NCI-H446 treated with DMSO at 0.1 percent for 48 hours (cell line): ENCODE data around the gene PAQR6.
A peak's percentile ranks its signal among the peaks of the same experiment; 100 is the strongest.
"Not testable (repeated sequence)": the region's sequence is repeated elsewhere in the genome, so short reads cannot be mapped to it uniquely, and the experiment has no call there.

Experiments used
- DNase-seq: peaks from one replicate; lab custom pipeline; 2025; lab: John Stamatoyannopoulos, UW

PAQR6 gene

DNA sequence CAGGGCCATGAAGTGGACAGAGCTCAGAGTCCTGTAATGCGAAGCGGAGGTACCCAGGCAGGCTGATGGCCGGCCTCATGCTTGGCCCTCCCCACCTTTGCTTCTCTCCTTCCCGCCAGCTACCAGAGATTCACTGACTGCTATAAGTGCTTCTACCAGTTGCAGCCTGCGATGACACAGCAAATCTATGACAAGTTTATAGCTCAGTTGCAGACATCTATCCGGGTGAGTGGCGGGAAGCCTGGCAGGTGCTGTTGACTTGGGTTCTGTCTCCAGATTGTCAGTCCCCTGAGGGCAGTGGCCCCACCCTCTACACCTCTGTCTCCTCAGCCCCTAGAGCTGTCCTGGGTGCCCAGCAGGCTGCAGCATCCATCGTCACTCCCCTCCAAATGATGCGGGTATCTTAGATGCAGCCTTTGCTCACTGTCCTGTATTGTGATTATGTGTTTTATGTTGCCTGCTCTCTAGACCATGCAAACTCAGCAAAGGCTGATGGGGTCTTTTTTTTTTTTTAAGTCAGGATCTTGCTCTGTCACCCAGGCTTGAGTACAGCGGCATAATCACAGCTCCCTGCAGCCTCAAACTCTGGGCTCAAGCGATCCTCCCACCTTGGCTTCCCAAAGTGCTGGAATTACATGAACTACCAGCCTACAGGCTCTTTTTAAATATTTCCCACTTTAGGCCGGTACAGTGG is 15.5 kb downstream of the PAQR6 start:
- DNase-seq: no peak

DNA sequence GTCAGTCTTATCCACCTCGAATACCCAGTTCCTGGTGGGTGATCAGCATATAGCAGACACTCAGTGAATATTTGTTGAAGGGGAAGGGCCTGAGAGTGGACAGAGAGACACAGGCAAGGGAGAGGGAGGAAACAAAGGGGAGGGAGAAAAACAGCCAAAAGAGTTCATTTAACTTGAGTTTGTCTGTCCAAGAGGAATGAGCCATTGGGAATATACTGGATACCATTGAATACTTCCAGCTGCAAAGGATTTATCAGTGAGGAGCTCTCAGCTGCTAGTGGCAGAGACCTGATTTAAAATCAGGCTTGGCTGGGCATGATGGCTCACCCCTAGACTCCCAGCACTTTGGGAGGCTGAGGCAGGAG is 17.4 kb downstream of the PAQR6 start:
- DNase-seq: no peak

DNA sequence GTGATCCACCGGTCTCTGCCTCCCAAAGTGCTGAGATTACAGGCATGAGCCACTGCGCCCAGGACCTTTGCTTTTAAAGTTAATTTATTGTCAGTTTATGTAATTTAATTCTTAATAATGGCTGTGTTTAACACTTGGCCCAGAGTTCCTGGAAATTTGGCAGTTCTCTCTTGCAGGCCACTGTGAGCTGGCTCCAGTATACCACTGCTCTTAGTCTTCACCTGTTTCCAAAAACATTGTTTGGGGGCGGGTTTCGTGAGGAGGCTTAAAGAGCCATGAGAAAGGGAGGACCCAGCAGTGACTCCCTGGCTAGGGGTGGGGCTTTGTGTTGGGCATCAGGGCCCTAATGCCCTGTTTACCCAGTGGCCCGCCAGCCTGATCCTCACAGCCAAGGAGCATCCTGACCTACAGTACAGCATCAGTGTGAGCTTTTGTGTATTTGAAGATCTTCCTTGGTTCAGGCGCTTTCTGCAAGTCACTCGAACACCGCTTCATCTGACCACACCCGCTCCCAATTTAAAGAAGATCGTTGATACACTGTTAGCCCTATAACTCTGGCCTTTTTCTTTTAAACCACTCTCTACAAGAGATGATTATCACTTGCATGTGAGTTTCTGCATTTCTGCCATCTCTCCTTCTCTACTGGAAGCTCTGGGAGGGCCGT is 17.9 kb downstream of the PAQR6 start:
- no peak for DNase-seq

DNA sequence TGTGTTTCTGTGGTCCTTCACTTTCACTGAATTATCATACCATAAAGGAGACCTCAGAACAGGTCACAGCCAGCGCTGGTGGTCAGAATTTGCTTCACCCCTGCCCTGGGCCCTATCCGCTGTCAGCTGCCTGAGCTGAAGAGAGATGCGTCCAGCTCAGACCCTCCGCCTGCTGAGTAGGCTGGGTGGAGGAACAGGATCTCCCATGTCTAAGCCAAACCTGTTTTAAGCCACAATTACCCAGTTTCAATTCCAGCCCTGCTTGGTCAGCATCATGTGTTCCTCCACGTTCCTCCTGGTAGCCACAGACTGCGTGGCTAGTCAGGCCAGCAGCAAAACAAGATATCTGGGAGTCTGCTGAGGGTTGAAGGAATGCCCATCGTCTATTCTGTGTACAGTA is 19.4 kb downstream of the PAQR6 start:
- no peak for DNase-seq

DNA sequence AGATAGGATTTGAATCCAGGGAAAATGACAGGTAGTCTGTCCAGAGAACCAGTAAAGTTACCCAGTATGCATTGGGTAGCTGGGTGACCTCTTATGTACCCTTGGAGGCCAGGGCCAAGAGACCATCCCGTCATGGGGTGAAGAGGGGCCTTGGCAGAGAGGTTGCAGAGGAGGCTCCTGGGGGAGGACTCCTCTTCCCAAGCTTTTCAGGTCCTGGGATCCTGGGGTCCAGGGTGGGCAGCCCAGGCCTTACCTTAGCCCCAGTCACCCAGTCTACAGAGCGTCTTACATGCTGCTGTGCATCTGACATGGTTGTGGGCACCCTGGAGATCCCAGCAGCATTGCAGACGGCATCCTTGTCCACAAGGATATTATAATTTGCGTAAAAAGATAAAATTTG is 21.1 kb downstream of the PAQR6 start:
- DNase-seq: no peak

DNA sequence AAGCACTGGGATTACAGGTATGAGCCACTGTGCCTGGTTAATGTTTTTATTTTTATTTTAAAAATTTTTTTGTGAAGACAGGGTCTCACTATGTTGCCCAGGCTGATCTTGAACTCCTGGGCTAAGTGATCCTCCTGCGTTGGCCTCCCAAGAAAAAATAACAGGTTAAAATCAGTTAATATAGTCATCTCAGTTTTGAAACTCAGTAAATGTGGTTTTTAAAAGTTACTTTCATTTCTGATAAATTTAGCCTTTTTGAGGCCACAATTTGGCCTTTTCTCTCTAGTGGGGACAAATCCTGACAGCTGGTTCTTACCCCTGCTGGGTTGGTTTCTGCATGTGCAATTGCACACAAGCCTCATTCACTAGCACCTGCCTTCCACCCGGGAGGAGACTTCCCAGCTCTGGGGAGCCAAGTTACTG is 21.7 kb downstream of the PAQR6 start:
- DNase-seq: no peak

DNA sequence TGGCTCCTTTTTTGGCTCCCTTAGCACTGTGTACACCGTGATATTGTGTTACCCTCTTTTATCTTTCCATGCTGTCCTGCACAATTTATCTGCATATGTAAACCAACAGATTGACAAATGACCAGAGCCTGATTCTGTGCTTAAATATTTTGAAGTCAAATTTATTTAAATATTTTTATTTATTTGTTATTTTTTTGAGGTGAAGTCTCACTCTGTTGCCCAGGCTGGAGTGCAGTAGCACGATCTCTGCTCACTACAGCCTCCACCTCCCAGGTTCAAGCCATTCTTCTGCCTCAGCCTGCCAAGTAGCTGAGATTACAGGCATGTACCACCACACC is 22.2 kb downstream of the PAQR6 start:
- DNase-seq: no peak

DNA sequence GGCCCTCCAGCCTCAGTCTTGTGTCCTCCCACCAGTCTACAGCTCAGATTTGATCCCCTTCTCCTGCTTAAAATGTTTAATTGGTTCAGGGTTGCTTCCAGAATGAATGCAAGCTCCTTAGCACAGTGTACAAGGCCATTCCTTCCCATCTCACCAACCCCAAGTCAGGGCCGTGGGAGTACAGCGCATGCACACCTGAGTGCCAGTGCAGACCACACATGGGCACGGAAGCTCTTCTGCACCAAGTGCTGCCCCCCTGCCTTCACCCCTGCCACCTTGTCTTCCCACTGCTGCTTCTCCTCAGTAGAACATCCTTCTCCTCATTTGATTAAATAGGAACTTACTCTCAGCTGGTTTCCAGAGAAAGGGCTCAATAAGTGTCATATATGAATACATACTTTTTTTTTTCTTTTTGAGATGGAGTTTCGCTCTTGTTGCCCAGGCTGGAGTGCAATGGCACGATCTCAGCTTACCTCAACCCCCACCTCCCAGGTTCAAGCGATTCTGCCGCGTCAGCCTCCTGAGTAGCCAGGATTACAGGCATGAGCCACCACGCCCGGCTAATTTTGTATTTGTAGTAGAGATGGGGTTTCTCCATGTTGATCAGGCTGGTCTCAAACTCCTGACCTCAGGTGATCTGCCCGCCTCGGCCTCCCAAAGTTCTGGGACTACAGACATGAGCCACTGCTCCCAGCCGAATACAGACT is 25.7 kb downstream of the PAQR6 start:
- no peak for DNase-seq

DNA sequence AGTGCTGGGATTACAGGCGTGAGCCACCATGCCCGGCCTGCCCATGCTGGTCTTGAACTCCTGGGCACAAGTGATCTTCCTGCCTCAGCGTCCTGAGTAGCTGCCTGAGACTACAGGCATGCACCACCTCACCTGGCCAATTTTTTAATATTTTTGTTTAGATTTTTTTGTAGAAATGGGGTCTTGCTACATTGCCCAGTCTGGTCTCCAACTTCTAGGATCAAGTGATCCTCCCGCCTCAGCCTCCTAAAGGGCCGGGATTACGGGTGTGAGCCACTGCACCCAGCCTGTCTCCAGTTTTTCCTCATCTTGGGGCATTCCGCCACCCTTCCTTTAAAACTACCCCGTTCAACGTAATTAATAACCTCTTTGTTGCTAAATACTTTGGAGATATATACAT is 27.6 kb downstream of the PAQR6 start:
- no peak for DNase-seq

DNA sequence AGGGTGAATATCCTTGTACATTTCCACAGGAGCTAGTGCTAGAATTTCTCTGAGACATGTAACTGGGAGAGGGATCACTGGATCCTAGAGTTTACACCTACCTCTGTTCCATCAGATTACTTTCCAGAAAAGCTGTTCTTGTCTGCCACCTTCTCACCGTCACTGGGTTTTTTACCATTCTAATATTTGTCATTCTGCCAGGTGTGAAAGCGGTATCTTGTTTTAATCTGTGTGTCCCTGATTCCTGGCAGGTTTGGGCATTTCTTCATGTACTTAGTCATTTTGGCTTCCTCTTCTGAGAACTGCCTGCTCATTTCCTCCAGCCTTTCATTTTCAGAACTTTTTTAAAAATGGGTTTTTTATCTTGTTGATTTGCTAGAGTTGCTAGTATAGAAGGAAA is 30.0 kb downstream of the PAQR6 start:
- no peak for DNase-seq

DNA sequence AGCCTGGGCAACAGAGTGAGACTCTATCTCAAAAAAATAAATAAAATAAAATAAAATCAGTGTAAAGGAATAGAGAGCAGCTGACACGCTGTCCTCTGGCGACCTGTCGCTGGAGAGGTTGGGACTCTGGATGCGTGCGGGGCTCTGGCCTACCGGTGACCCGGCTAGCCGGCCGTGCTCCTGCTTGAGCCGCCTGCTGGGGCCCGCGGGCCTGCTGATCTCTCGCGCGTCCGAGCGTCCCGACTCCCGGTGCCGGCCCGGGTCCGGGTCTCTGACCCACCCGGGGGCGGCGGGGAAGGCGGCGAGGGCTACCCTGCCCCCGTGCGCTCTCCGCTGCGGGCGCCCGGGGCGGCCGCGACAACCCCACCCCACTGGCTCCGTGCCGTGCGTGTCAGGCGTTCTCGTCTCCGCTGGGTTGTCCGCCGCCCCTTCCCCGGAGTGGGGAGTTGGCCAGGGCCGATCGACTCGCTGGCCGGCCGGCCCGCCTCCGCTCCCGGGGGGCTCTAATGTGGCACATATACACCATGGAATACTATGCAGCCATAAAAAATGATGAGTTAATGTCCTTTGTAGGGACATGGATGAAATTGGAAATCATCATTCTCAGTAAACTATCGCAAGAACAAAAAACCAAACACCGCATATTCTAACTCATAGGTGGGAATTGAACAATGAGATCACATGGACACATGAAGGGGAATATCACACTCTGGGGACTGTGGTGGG is 31.3 kb downstream of the PAQR6 start:
- not testable (repeated sequence) for DNase-seq

DNA sequence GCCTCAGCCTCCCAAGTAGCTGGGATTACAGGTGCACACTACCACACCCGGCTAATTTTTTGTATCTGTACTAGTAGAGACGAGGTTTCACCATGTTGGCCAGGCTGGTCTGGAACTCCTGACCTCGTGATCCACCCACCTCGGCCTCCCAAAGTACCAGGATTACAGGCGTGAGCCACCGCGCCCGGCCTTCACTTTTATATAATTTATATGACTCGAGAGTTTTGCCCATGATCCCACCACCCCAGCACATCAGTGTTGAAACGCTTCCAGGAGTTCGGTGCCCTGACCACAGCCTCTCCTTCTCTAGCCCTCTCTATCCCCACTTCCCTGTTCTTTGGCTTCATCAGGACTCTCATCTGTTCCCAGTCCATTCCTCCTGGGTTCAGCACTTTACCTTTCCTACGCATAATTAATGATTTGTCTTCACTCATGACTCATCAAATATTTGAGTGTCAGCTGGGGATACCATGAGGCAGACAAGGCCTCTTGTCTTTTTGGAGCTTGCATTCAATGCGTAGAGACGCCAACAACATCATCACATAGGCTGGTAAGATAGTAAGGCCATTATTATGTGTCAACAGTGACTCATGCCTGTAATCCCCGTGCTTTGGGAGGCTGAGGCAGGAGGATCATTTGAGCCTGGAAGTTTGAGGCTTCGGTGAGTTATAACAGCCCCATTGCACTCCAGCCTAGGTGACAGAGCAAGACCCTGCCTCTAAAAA is 33.7 kb downstream of the PAQR6 start:
- peak; percentile 17 for DNase-seq

DNA sequence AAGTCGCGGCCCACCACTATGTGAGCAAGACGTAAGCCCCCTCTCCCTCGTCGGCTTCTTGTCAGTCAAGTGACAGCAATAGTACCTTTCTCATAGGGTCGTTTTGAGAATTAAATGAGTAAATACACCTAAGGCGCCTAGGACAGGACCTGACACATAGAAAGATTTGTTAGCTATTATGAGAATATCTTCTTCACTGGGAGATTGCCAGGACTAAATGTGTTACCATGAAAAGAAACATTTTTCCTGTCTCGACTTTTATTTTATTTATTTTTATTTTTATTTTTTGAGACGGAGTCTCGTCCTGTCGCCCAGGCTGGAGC is 34.3 kb downstream of the PAQR6 start:
- no peak for DNase-seq

DNA sequence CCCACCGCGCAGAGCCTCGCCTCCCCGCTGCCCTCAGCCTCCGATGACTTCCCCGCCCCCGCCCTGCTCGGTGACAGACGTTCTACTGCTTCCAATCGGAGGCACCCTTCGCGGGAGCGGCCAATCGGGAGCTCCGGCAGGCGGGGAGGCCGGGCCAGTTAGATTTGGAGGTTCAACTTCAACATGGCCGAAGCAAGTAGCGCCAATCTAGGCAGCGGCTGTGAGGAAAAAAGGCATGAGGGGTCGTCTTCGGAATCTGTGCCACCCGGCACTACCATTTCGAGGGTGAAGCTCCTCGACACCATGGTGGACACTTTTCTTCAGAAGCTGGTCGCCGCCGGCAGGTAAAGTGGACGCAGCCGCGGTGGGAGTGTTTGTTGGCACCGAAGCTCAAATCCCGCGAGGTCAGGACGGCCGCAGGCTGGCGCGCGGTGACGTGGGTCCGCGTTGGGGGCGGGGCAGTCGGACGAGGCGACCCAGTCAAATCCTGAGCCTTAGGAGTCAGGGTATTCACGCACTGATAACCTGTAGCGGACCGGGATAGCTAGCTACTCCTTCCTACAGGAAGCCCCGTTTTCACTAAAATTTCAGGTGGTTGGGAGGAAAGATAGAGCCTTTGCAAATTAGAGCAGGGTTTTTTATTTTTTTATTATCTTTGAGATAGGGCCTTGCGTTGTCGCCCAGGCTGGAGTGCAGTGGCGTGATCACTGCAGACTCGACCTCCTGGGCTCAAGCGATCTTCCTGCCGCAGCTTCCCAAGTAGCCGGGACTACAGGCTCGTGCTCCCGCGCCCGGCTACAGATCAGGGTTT is 34.8 kb downstream of the PAQR6 start, which contains the start of gene PMF1:
PMF1 (plus strand) TSS at position 175 of the 811 bp plus-strand sequence; CDS start at position 184, 9 bp downstream.
- DNase-seq: peak; percentile 96

DNA sequence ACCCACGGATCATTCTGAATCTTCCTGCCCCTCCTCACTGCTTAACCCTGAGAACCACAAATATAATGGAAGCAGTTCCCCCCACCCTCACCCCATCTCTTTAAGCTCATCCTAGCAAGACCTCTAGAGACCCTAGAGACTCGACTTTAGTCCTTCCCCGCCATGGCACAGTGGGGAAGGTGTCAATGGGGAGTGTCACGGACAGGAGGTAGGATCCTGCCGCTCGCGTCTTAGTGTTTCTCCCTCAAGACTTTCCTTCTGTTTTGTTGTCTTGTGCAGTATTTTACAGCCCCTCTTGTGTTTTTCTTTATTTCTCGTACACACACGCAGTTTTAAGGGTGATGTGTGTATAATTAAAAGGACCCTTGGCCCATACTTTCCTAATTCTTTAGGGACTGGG is 35.7 kb downstream of the PAQR6 start:
- no peak for DNase-seq

DNA sequence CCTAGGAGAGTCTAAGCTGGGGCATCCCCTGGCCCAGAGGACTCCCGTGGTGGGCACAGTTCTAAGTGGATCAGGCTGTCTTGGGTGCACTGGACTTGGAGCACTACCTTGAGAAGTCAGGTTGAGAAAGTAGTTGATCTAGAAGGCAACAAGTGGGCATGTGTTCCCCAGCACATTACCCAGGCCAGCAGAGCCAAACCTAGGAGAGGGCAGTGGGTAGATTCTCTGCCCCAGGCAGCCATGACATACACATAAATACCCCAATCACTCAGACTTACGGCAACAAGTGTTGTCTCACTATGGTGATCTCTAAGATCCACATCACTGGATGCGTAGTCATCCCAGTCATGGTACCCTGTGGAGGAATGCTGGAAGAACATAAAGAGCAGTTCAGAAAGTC is 36.6 kb downstream of the PAQR6 start:
- DNase-seq: no peak

DNA sequence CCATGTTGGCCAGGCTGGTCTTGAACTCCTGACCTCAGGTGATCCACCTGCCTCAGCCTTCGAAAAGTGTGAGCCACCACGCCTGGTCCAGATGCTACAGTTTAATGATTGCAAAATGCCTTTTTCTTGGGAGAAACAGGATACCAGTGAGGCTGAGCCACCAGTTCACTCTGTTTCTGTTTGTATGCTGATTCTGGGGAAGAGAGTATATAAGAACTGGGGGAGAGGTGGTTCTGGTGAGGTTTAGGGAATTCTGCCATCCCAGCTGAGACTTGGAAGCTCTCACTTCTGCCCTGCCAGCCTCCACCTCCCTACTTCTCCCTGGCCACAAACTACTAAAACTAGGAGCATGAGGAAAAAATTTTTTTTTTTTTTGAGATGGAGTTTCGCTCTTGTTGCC is 43.2 kb downstream of the PAQR6 start:
- no peak for DNase-seq

DNA sequence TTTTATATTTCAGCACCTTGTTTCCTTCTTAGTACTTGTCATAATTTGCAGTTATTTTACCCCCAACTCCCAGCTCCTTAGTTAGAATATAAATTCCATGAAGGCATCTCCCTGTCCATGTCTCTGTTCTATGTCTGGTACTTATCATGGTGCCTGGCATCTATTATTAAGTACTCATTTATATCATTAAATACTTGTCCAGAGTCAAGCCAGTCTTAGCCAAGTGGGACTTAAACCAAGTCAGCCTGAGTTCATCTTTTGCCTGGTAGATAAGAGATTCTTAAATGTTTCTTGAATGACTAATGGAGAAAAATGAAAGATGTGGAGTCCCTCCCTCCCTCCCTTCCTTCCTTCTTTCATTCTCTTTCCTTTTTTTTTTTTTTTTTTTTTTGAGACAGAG is 44.5 kb downstream of the PAQR6 start:
- DNase-seq: no peak

DNA sequence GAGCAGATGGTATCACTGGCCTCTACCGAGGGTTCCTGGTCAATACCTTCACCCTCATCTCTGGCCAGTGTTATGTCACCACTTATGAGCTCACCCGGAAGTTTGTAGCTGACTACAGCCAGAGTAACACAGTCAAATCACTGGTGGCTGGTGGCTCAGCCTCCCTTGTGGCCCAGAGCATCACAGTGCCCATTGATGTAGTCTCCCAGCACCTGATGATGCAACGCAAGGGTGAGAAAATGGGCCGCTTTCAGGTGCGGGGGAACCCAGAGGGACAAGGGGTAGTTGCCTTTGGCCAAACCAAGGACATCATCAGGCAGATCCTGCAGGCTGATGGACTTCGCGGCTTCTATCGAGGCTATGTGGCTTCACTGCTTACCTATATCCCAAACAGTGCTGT is 47.8 kb downstream of the PAQR6 start:
- no peak for DNase-seq

DNA sequence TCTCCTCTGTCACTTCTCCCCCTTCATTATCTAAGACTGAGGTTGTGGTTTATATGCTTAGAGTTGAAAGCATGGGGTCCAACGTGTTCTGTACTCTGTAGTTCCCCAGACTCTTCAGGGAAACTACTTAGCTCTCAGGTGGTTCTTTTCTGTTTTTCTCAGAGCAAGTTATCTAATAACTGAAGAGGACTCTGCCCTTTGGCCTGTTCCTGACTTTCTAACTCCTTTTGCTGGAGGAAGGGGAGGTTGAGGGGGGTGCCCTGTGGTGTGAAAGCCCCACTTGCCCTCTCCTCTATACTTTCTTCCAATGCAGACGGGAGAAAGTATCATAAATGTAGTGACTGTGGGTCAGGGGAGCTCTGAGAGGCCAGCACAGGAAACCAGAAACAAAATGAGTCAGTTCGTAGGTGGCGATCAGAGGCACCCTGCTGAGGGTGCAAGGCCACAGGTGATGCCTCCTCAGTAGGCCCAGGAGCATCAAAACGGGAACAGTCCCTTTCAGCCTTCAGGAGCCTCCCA is 49.0 kb downstream of the PAQR6 start:
- DNase-seq: no peak

DNA sequence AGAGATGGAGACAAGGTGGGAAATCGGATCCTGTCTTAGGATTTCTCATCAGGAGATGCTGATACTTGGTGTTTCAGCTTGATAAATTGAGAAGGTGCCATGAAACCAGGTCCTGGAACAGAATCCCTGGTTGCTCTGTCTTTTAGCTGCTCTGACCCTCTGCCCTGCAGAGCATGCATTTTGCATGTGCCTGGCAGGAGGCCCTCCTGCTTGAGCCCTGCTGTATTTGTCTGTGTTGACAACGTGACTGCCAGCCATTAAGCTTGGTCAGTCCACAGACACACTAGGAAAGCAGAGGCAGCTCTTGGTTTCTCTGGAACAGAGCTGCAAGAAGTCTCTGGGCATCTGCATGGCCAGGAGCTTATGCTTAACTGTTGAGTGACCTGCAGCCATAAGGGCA is 51.4 kb downstream of the PAQR6 start:
- no peak for DNase-seq
